K562 (cell line): ENCODE results near the gene MDFIC2. TPM values are rescaled to one million over a fixed set of nuclear protein-coding genes. Genes with fewer than 3 reads are reported as not detected.

ENCODE experiments used
- ATAC-seq: fragments of 200-7000 bp; cut with Tn5 transposase; 3 replicates; pipeline ENCODE4 v1.9.1; 2020; ENCODE audit warnings: moderate library complexity
- BruUV-seq: library from RNA; stranded (reverse); fragments of 400-500 nt; replicated peaks from 2 replicates; lab custom pipeline; 2021; lab: Mats Ljungman, UMichigan
- CTCF ChIA-PET: fragments of 300-600 bp; formaldehyde crosslinking; extraction: SDS; loops from one replicate; lab custom pipeline; 2021; ENCODE audit warnings: low intra/inter-chr PET ratio; lab: Yijun Ruan, JAX
- POLR2A ChIA-PET: fragments of 300-600, 350-650 bp; sonication (Branson Sonifier 250); formaldehyde crosslinking; extraction: SDS; loops from one replicate; lab custom pipeline; 2021; ENCODE audit warnings: antibody characterized with exemption, inconsistent platforms; lab: Yijun Ruan, JAX
- DNase-seq, 4 experiments: peaks; one replicate each; pipeline versions ENCODE4 v3.0.0 to v3.0.0-alpha.2; 2011 to 2018; ENCODE audit warnings: low spot score in 3 of 4, mixed read lengths in 3 of 4; ENCODE audit errors: extremely low read depth in 1 of 4
- FAIRE-seq: peaks from 2 replicates; lab custom pipeline; 2011; peaks lifted over from hg19 to GRCh38; lab: Jason Lieb, UNC
- H2AFZ ChIP-seq: 2 replicates; pipeline ENCODE4 v1.6.0; 2011; ENCODE audit warnings: low read depth, low read length, control low read depth, inconsistent platforms
- H3K27ac ChIP-seq: fragments of 200-600 bp; 3 replicates; pipeline ENCODE4 v1.8.0; 2011; ENCODE audit warnings: low read depth, mild to moderate bottlenecking, control low read depth, inconsistent platforms, low read length, moderate library complexity, mixed read lengths; ENCODE audit errors: extremely low read depth
- H3K27me3 ChIP-seq, 2 experiments: fragments of 300-600 bp in 1 of 2; 2 replicates in 1 of 2; 3 replicates in 1 of 2; pipeline versions ENCODE4 v1.6.0 to v1.8.0; 2011; ENCODE audit warnings: inconsistent platforms in 2 of 2, low read length in 2 of 2, mild to moderate bottlenecking in 1 of 2, mixed read lengths in 1 of 2, moderate library complexity in 1 of 2; ENCODE audit not compliant: control insufficient read depth in 2 of 2, insufficient read depth in 2 of 2
- H3K36me3 ChIP-seq: fragments of 300-600 bp; 3 replicates; pipeline ENCODE4 v1.8.0; 2011; ENCODE audit warnings: mild to moderate bottlenecking, low read length, inconsistent platforms; ENCODE audit not compliant: control insufficient read depth, insufficient read depth
- H3K4me1 ChIP-seq, 2 experiments: fragments of 200-600 bp in 1 of 2; replicated peaks in 1 of 2; 2 replicates in 1 of 2; 3 replicates in 1 of 2; pipeline versions ENCODE4 v1.5.1 to v1.8.0; 2011; ENCODE audit warnings: inconsistent platforms in 2 of 2, low read length in 2 of 2, mild to moderate bottlenecking in 1 of 2, mixed read lengths in 1 of 2, moderate library complexity in 1 of 2; ENCODE audit not compliant: control insufficient read depth in 2 of 2, insufficient read depth in 2 of 2
- H3K4me2 ChIP-seq: 2 replicates; pipeline ENCODE4 v1.6.1; 2011; ENCODE audit warnings: low read length, control low read depth, inconsistent platforms, mixed read lengths; ENCODE audit not compliant: insufficient read depth
- H3K4me3 ChIP-seq: fragments of 200-600 bp; sonication (generic), shearing (Covaris generic); 2 replicates; pipeline ENCODE4 v1.5.1; 2016; ENCODE audit warnings: control low read depth, inconsistent platforms
- H3K79me2 ChIP-seq: fragments of 200-600 bp; 3 replicates; pipeline ENCODE4 v1.8.0; 2011; ENCODE audit warnings: low read length, inconsistent platforms; ENCODE audit not compliant: control insufficient read depth, insufficient read depth
- H3K9ac ChIP-seq, 2 experiments: 2 replicates each; pipeline versions ENCODE4 v1.6.0 to v1.6.1; 2011; ENCODE audit warnings: low read depth in 2 of 2, low read length in 2 of 2, control low read depth in 1 of 2, inconsistent platforms in 1 of 2, mild to moderate bottlenecking in 1 of 2, mixed read lengths in 1 of 2; ENCODE audit not compliant: insufficient read depth in 1 of 2
- H3K9me1 ChIP-seq: one replicate; pipeline ENCODE4 v1.6.0; 2011; ENCODE audit warnings: inconsistent platforms, mild to moderate bottlenecking, low read length, moderate library complexity; ENCODE audit not compliant: control insufficient read depth, insufficient read depth
- H3K9me3 ChIP-seq: replicated peaks from 2 replicates; pipeline ENCODE4 v1.5.1; 2011; ENCODE audit warnings: low read depth, low read length, inconsistent platforms; ENCODE audit not compliant: control insufficient read depth, insufficient read depth
- H4K20me1 ChIP-seq: replicated peaks from 2 replicates; pipeline ENCODE4 v1.6.1; 2011; ENCODE audit warnings: low read length, inconsistent platforms, mixed read lengths; ENCODE audit not compliant: control insufficient read depth, insufficient read depth
- CEBPG ChIP-seq, 3 experiments: fragments of 200-800 bp in 1 of 3; sonication (Bioruptor generic) in 1 of 3; sonication (generic) in 1 of 3; formaldehyde crosslinking in 1 of 3; IDR thresholded peaks in 2 of 3; conservative IDR thresholded peaks in 1 of 3; 2 replicates each; pipeline versions ENCODE4 v1.6.1 to v1.8.0; 2016 to 2022; ENCODE audit warnings: missing compliant biosample characterization in 2 of 3, missing genetic modification characterization in 2 of 3, mild to moderate bottlenecking in 1 of 3, missing genetic modification reagents in 1 of 3
- E2F4 ChIP-seq: sonication (generic); formaldehyde crosslinking; IDR thresholded peaks from 2 replicates; pipeline ENCODE4 v1.8.0; 2022; ENCODE audit warnings: mild to moderate bottlenecking, low read depth, missing genetic modification reagents
- KHSRP ChIP-seq: fragments of 450-650 bp; IDR thresholded peaks from 2 replicates; pipeline ENCODE4 v1.6.1; 2017
- NUFIP1 ChIP-seq: fragments of 450-650 bp; IDR thresholded peaks from 2 replicates; pipeline ENCODE4 v1.6.1; 2018; ENCODE audit not compliant: partially characterized antibody
- PBX2 ChIP-seq, 2 experiments: IDR thresholded peaks in 1 of 2; conservative IDR thresholded peaks in 1 of 2; 2 replicates each; pipeline ENCODE4 v1.6.1; 2016; ENCODE audit warnings: low read depth in 2 of 2, mild to moderate bottlenecking in 1 of 2, missing compliant biosample characterization in 1 of 2, missing genetic modification characterization in 1 of 2, moderate library complexity in 1 of 2
- POLR2AphosphoS2 ChIP-seq: IDR thresholded peaks from 2 replicates; pipeline ENCODE4 v1.6.1; 2012; ENCODE audit warnings: low read length, improper control_type of control experiment
- RB1 ChIP-seq: fragments of 450-650 bp; IDR thresholded peaks from 2 replicates; pipeline ENCODE4 v1.6.1; 2017; ENCODE audit warnings: low read depth, mild to moderate bottlenecking
- RBM17 ChIP-seq: fragments of 200-400 bp; formaldehyde crosslinking; IDR thresholded peaks from 2 replicates; pipeline ENCODE4 v1.6.1; 2017; ENCODE audit warnings: low read depth, mild to moderate bottlenecking, low read length, borderline replicate concordance
- SIRT6 ChIP-seq: IDR thresholded peaks from one replicate; pipeline ENCODE4 v1.6.1; 2012; ENCODE audit warnings: low read depth, mild to moderate bottlenecking, control low read depth, inconsistent platforms, low read length, moderate library complexity
- TEAD1 ChIP-seq, 2 experiments: fragments of 450-650 bp in 1 of 2; sonication (generic) in 1 of 2; formaldehyde crosslinking; IDR thresholded peaks; 2 replicates each; pipeline versions ENCODE4 v1.4.0 to v1.8.0; 2020 to 2022; ENCODE audit warnings: mild to moderate bottlenecking in 2 of 2, missing genetic modification reagents in 1 of 2
- WGBS: fragments of 100-300 bp; shearing (Covaris generic); methylation state at CpG from one replicate; pipeline ENCODE4 v1.1.6; 2016; ENCODE audit warnings: low coverage, mixed read lengths; ENCODE audit not compliant: insufficient coverage; ENCODE audit errors: missing lambda C conversion rate; 5-methylcytosine and 5-hydroxymethylcytosine counted together
- in situ Hi-C: fragments of 300-500 bp; cut with MboI; formaldehyde crosslinking; loops from 4 replicates; pipeline ENCODE4 v1.15.0; 2018; ENCODE audit warnings: inconsistent platforms, mixed read lengths
- intact Hi-C: fragments of 100-400 bp; cut with micrococcal nuclease; formaldehyde crosslinking; loops from 2 replicates; pipeline ENCODE4 v1.14.2; 2022
- polyA plus RNA-seq, 8 experiments: library from polyadenylated mRNA; depleted of rRNA in 4 of 8; stranded (reverse) in 5 of 8; unstranded in 3 of 8; fragments of >200 nt; fragmentation: Nextera tagmentation in 2 of 8; fragmentation: Illumina TruSeq in 1 of 8; extraction: Ambion mirVana in 2 of 8; extraction: Trizol in 1 of 8; gene quantifications; 2 replicates each; pipeline versions ENCODE4 v1.2.1 to v1.2.3, GENCODE V29; 2011 to 2014; ENCODE audit warnings: inconsistent platforms in 1 of 8, missing spikeins in 1 of 8
- total RNA-seq, 7 experiments: library from RNA; depleted of rRNA in 6 of 7; stranded (reverse); fragments of >200 nt in 6 of 7; fragmentation: Illumina TruSeq in 2 of 7; extraction: Trizol in 2 of 7; gene quantifications; 2 replicates each; pipeline versions ENCODE4 v1.2.1 to v1.2.3, GENCODE V29; 2011 to 2021; ENCODE audit warnings: low replicate concordance in 1 of 7

The MDFIC2 gene
- total and polyA plus RNA-seq, 9 of the 15 experiments (the other 6 are each of a cell fraction or from before 2014, with no cell fraction given), result not detected

- POLR2A ChIA-PET, result no interaction called here
- 6% methylated on average over 2 of the region's 2 CpGs for WGBS
- CTCF ChIA-PET, result no interaction called here
Observed at GRCh38 chr3:70242297-70242882, 70.0 kb downstream of the MDFIC2 start.

More at GRCh38 chr3:70242297-70242882, 70.0 kb downstream of the MDFIC2 start:
- DNase-seq, result no peak
- ATAC-seq, result no peak
- Histone ChIP-seq H3K36me3 (no peaks in the 10 kb centered on the region), H3K4me3 (no peak overlapping the region), H2AFZ (no peak overlapping the region), H3K9me1 (no peaks in the 10 kb centered on the region), H3K79me2 (no peaks in the 10 kb centered on the region), H3K27me3 (no peaks in the 10 kb centered on the region), H3K4me2 (no peak overlapping the region), H3K27ac (no peak overlapping the region), H3K9me3 (no peaks in the 10 kb centered on the region), H3K9ac (no peak overlapping the region), H4K20me1 (no peaks in the 10 kb centered on the region), H3K4me1 (no peaks in the 10 kb centered on the region)
- intact Hi-C loops (no loop called here), in situ Hi-C loops (no loop called here)
- TF ChIP-seq CEBPG (CRISPR knock-in tag; IDR thresholded peaks at IDR 0.05) (no peak), CEBPG (tag; conservative IDR thresholded peaks at IDR 0.05 in 1 of 2, IDR thresholded peaks at IDR 0.05 in 1 of 2) (no peak), POLR2AphosphoS2 (no peak), RB1 (no peak), SIRT6 (no peak), RBM17 (no peak), KHSRP (no peak), NUFIP1 (no peak), E2F4 (CRISPR knock-in tag) (no peak), TEAD1 (CRISPR knock-in tag; IDR thresholded peaks at IDR 0.05) (no peak), PBX2 (CRISPR knock-in tag; IDR thresholded peaks at IDR 0.05; ENCODE audit: low read depth) (no peak), PBX2 (tag; conservative IDR thresholded peaks at IDR 0.05; ENCODE audit: low read depth) (no peak)
- FAIRE-seq, result no peak
- BruUV-seq, result no TSS peak
